HepG2 (cell line): Measurements from ENCODE around the gene SCYL1. TPM values are rescaled to one million over a fixed set of nuclear protein-coding genes. Genes with fewer than 3 reads are reported as not detected.

ENCODE experiments used
- E2F5 ChIP-seq: sonication (generic); formaldehyde crosslinking; conservative IDR thresholded peaks from 2 replicates; pipeline ENCODE4 v1.4.0; 2020; ENCODE audit warnings: missing genetic modification reagents
- GATAD2A ChIP-seq: IDR thresholded peaks from 2 replicates; pipeline ENCODE4 v1.6.1; 2016
- HCFC1 ChIP-seq: fragments of 150-350 bp; IDR thresholded peaks from 2 replicates; pipeline ENCODE4 v1.6.1; 2014; ENCODE audit warnings: low read depth, low read length
- IRF2 ChIP-seq: IDR thresholded peaks from 2 replicates; pipeline ENCODE4 v1.6.1; 2018; ENCODE audit warnings: missing genetic modification reagents, missing compliant biosample characterization
- JUND ChIP-seq: sonication (generic); formaldehyde crosslinking; IDR thresholded peaks from 2 replicates; pipeline ENCODE4 v1.8.0; 2022; ENCODE audit warnings: mild to moderate bottlenecking, missing genetic modification reagents
- KLF9 ChIP-seq: IDR thresholded peaks from 2 replicates; pipeline ENCODE4 v1.6.1; 2016; ENCODE audit warnings: low read depth
- PATZ1 ChIP-seq: sonication (generic); formaldehyde crosslinking; IDR thresholded peaks from 2 replicates; pipeline ENCODE4 v1.4.0; 2020; ENCODE audit warnings: missing genetic modification reagents
- SRF ChIP-seq: IDR thresholded peaks from 2 replicates; pipeline ENCODE4 v1.6.1; 2011; ENCODE audit warnings: mild to moderate bottlenecking, low read depth, low read length, moderate library complexity
- TBL1XR1 ChIP-seq: fragments of 150-350 bp; IDR thresholded peaks from 2 replicates; pipeline ENCODE4 v1.6.1; 2014; ENCODE audit warnings: borderline replicate concordance, low read length; ENCODE audit not compliant: partially characterized antibody
- TFAP4 ChIP-seq: sonication (generic); IDR thresholded peaks from 2 replicates; pipeline ENCODE4 v1.6.1; 2016; ENCODE audit warnings: low read depth, borderline replicate concordance
- THRA ChIP-seq: sonication (generic); formaldehyde crosslinking; IDR thresholded peaks from 2 replicates; pipeline ENCODE4 v1.4.0; 2020; ENCODE audit warnings: missing genetic modification reagents, borderline replicate concordance
- ZBTB25 ChIP-seq: IDR thresholded peaks from 2 replicates; pipeline ENCODE4 v1.6.1; 2018; ENCODE audit warnings: missing genetic modification reagents
- ZBTB37 ChIP-seq: sonication (generic); formaldehyde crosslinking; IDR thresholded peaks from 2 replicates; pipeline ENCODE4 v1.4.0; 2020; ENCODE audit warnings: mild to moderate bottlenecking, missing genetic modification reagents
- ZFY ChIP-seq: sonication (generic); formaldehyde crosslinking; IDR thresholded peaks from 2 replicates; pipeline ENCODE4 v1.4.0; 2020; ENCODE audit warnings: missing genetic modification reagents
- ZNF180 ChIP-seq: sonication (generic); formaldehyde crosslinking; IDR thresholded peaks from 2 replicates; pipeline ENCODE4 v1.4.0; 2020; ENCODE audit warnings: low read depth, missing genetic modification reagents, borderline replicate concordance
- ZNF430 ChIP-seq: sonication (generic); formaldehyde crosslinking; IDR thresholded peaks from 2 replicates; pipeline ENCODE4 v1.9.0; 2021; ENCODE audit warnings: mild to moderate bottlenecking, missing genetic modification reagents
- ZNF782 ChIP-seq: sonication (generic); formaldehyde crosslinking; IDR thresholded peaks from 2 replicates; pipeline ENCODE4 v1.4.0; 2020; ENCODE audit warnings: missing genetic modification reagents, mild to moderate bottlenecking, borderline replicate concordance
- polyA plus RNA-seq, 8 experiments: library from polyadenylated mRNA; depleted of rRNA in 3 of 8; stranded (reverse) in 7 of 8; unstranded in 1 of 8; fragments of >200 nt; fragmentation: Illumina TruSeq in 4 of 8; extraction: Trizol in 4 of 8; gene quantifications; 2 replicates each; pipeline versions ENCODE4 v1.2.1 to v1.2.3, GENCODE V29; 2011 to 2016; ENCODE audit warnings: low read depth in 4 of 8, missing spikeins in 1 of 8, mixed read lengths in 1 of 8; ENCODE audit not compliant: insufficient read depth in 1 of 8
- total RNA-seq, 5 experiments: library from RNA; depleted of rRNA; stranded (reverse); fragments of >200 nt; fragmentation: Illumina TruSeq; extraction: Trizol; gene quantifications; 2 replicates each; pipeline ENCODE4 v1.2.3, GENCODE V29; 2016; ENCODE audit warnings: low read depth in 1 of 5

Gene SCYL1
- total and polyA plus RNA-seq, 2 of the 13 experiments (the other 11 are each of a cell fraction or from before 2014, with no cell fraction given) = 65.9 to 103 TPM

GRCh38 chr11:65555693-65556231 lies 30.9 kb downstream of the SCYL1 start (continued):
- TF ChIP-seq THRA (CRISPR knock-in tag) = 0 out of 2 replicates have a peak, but pooled peaks have one; percentile 30
- TF ChIP-seq KLF9 = peak; percentile 56; the same call in 1 of the 2 replicates
- 0 out of 2 replicates have a peak, but pooled peaks have one; percentile 18 for TF ChIP-seq ZBTB25 (CRISPR knock-in tag)
- TF ChIP-seq IRF2 = 0 out of 2 replicates have a peak, but pooled peaks have one; percentile 14
- no peak for TF ChIP-seq E2F5 (CRISPR knock-in tag)
- TF ChIP-seq ZNF782 (CRISPR knock-in tag) = no peak
- TF ChIP-seq HCFC1 = no peak
- no peak for TF ChIP-seq ZBTB37
- no peak for TF ChIP-seq SRF
- TF ChIP-seq PATZ1 (CRISPR knock-in tag) = peak; percentile 86
- TF ChIP-seq GATAD2A (CRISPR knock-in tag) = peak; percentile 46; the same call in 1 of the 2 replicates
- TF ChIP-seq TFAP4 = peak; percentile 42; the same call in 1 of the 2 replicates
- TF ChIP-seq ZNF430 = 0 out of 2 replicates have a peak, but pooled peaks have one; percentile 23
- TF ChIP-seq JUND = 0 out of 2 replicates have a peak, but pooled peaks have one; percentile 12
- peak; percentile 51; the same call in 1 of the 2 replicates for TF ChIP-seq ZFY (CRISPR knock-in tag)
- no peak for TF ChIP-seq ZNF180 (CRISPR knock-in tag)
- TF ChIP-seq TBL1XR1 = no peak
